ENCODE results near the gene FPGS.

The FPGS gene

DNA sequence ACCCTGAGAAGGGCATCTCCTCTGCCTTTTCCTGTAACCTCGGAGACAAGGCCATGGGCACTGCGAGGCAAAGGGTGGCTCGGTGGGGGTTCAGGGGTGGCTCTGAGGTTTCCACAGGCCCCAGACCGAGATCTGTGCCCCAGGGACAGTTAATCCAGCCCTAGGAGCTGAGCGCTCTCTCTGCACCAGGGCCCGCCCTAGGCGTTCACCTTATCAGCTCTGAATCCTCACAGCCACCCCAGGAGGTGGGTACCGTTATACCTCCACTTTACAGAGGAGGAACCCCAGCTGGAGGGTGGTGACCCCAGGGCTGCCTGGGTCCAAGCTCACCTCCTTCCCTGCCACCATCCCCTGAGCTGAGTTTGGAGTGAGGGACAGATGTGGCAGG lies 54.0 kb downstream of the FPGS start:
- DNase-seq = no peak
- no peaks in the 10 kb centered on the region for H3K27me3 Mint-ChIP-seq
- peaks cover 38% of the 10 kb centered on the region for H3K4me1 Mint-ChIP-seq (ENCODE audit: low read depth)
- no peak overlapping the region for H3K4me3 Mint-ChIP-seq
- no peaks in the 10 kb centered on the region for H3K9me3 Mint-ChIP-seq
- H3K36me3 Mint-ChIP-seq (ENCODE audit: low read depth) = peaks cover 3% of the 10 kb centered on the region
- H3K27ac Mint-ChIP-seq = peak overlapping the region; percentile 39

- Mint-ChIP-seq H3K4me1 (ENCODE audit: low read depth) (peaks cover 39% of the 10 kb centered on the region), H3K4me3 (no peak overlapping the region), H3K27me3 (no peaks in the 10 kb centered on the region), H3K27ac (no peak overlapping the region), H3K36me3 (ENCODE audit: low read depth) (peaks cover 3% of the 10 kb centered on the region), H3K9me3 (no peaks in the 10 kb centered on the region)
- DNase-seq = no peak
Observed at GRCh38 chr9:127857278-127857677, 54.6 kb downstream of the FPGS start.

DNA sequence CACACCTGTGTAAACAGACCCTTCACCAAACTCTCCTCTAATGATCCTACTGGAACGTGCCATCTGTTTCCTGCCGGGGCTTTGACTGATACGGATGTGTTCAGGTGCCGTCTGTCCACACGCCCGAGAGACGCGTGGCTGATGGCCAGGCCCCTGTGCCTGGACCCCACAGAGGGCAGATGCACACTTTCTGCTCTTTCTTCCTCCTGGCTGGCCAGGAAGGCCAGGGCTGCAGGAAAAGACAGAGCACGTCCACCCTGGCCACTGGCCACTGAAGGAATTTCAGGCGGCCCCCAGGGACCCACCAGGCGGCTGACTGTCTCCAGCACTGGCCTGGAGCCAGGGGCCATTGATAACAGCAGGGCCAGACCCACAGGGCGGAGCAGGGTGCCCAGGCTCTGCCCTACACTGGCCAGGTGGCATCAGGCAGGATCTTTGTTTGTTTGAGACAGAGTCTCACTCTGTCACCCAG lies 55.4 kb downstream of the FPGS start:
- Mint-ChIP-seq H3K27ac (no peak overlapping the region), H3K36me3 (ENCODE audit: low read depth) (peaks cover 3% of the 10 kb centered on the region), H3K4me3 (no peak overlapping the region), H3K27me3 (no peaks in the 10 kb centered on the region), H3K9me3 (no peaks in the 10 kb centered on the region), H3K4me1 (ENCODE audit: low read depth) (peaks cover 40% of the 10 kb centered on the region)
- DNase-seq = no peak

GRCh38 chr9:127860260-127860659 lies 57.6 kb downstream of the FPGS start:
- H3K9me3 Mint-ChIP-seq = no peaks in the 10 kb centered on the region
- no peaks in the 10 kb centered on the region for H3K36me3 Mint-ChIP-seq (ENCODE audit: low read depth)
- peaks cover 40% of the 10 kb centered on the region for H3K4me1 Mint-ChIP-seq (ENCODE audit: low read depth)
- no peaks in the 10 kb centered on the region for H3K27me3 Mint-ChIP-seq
- no peak overlapping the region for H3K4me3 Mint-ChIP-seq
- H3K27ac Mint-ChIP-seq = no peak overlapping the region
- no peak for DNase-seq

DNA sequence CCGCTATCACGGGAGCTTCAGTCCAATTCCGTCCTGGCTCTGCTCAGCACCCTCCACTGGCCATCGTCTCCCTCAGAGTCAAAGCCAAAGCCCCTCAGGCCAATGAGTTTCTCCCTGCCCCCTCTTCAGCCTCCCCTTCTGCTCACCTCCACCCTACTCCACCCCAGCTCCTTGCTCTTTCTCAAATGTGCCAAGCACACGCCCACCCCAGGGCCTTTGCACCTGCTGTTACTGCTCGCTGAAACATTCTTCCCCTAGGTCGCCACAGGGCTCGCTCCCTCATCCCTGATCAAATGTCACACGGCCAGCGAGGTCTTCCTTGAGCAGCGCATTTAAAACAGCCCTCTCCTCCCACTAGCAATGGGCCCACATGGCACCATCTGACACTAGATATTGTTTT lies 58.1 kb downstream of the FPGS start:
- H3K27ac Mint-ChIP-seq = peak overlapping the region; percentile 46
- H3K4me3 Mint-ChIP-seq = no peak overlapping the region
- H3K27me3 Mint-ChIP-seq = no peaks in the 10 kb centered on the region
- H3K9me3 Mint-ChIP-seq = no peaks in the 10 kb centered on the region
- H3K4me1 Mint-ChIP-seq (ENCODE audit: low read depth) = peaks cover 43% of the 10 kb centered on the region
- DNase-seq = no peak
- no peaks in the 10 kb centered on the region for H3K36me3 Mint-ChIP-seq (ENCODE audit: low read depth)

GRCh38 chr9:127862075-127863011 lies 59.7 kb downstream of the FPGS start:
- H3K4me1 Mint-ChIP-seq (ENCODE audit: low read depth) = peaks cover 44% of the 10 kb centered on the region
- H3K4me3 Mint-ChIP-seq = no peak overlapping the region
- DNase-seq = peak; percentile 66
- peak overlapping the region; percentile 82 for H3K27ac Mint-ChIP-seq
- no peaks in the 10 kb centered on the region for H3K36me3 Mint-ChIP-seq (ENCODE audit: low read depth)
- no peaks in the 10 kb centered on the region for H3K27me3 Mint-ChIP-seq
- no peaks in the 10 kb centered on the region for H3K9me3 Mint-ChIP-seq

DNA sequence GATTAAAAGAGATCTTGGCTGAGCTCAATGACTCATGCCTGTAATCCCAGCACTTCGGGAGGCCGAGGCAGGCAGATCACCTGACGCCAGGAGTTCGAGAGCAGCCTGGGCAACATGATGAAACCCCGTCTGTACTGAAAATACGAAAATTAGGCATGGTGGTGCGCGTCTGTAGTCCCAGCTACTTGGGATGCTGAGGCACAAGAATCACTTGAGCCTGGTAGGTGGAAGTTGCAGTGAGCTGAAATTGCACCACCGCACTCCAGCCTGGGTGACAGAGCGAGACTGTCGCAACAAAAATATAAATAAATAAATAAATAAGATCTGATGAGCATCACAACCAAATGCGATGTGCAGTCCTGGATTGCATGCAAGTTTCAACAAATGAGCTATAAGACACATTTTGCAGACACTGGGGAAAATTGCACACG lies 60.5 kb downstream of the FPGS start:
- no peak overlapping the region for H3K4me3 Mint-ChIP-seq
- peaks cover 44% of the 10 kb centered on the region for H3K4me1 Mint-ChIP-seq (ENCODE audit: low read depth)
- DNase-seq = no peak
- no peaks in the 10 kb centered on the region for H3K27me3 Mint-ChIP-seq
- no peaks in the 10 kb centered on the region for H3K36me3 Mint-ChIP-seq (ENCODE audit: low read depth)
- no peak overlapping the region for H3K27ac Mint-ChIP-seq
- no peaks in the 10 kb centered on the region for H3K9me3 Mint-ChIP-seq
